SK-N-SH (cell line): ENCODE results near the gene AHCY. TPM values are rescaled to one million over a fixed set of nuclear protein-coding genes. Genes with fewer than 3 reads are reported as not detected.

Experiments used
- polyA plus RNA-seq, 3 experiments: library from polyadenylated mRNA; depleted of rRNA; stranded (reverse); fragments of >200 nt; gene quantifications; 2 replicates each; pipeline ENCODE4 v1.2.3, GENCODE V29; 2012
- small RNA-seq, 7 experiments: library from RNA; depleted of rRNA; stranded (forward); fragments of <200 nt; gene quantifications; one replicate each; pipeline ENCODE3, GENCODE V24; 2012

AHCY gene
- polyA plus RNA-seq, 1 of the 3 experiments (the other 2 are of a cell fraction): 196 TPM

Small RNAs within 50 kb of the gene (small RNA-seq; reads per million reads assigned to genes)
- gene AL356299.1: 0 reads per million in 7 experiments

Other genes starting within 250 kb of the AHCY start
- 50.7 and 53.0 TPM in 2 replicates for gene EIF2S2, start 191.1 kb downstream of the AHCY start, polyA plus RNA-seq (2012; rRNA removed)
- gene ASIP, start 61.9 kb downstream of the AHCY start, polyA plus RNA-seq (2012; rRNA removed): 0.15 TPM in 1 of 2 replicates, not detected in the other
- 3.8 and 4.1 TPM in 2 replicates for gene ITCH, start 59.9 kb upstream of the AHCY start, polyA plus RNA-seq (2012; rRNA removed)
- 298 and 402 TPM in 2 replicates for gene DYNLRB1, start 213.1 kb upstream of the AHCY start, polyA plus RNA-seq (2012; rRNA removed)